Measurements from ENCODE around the gene CRIM1.

DNA sequence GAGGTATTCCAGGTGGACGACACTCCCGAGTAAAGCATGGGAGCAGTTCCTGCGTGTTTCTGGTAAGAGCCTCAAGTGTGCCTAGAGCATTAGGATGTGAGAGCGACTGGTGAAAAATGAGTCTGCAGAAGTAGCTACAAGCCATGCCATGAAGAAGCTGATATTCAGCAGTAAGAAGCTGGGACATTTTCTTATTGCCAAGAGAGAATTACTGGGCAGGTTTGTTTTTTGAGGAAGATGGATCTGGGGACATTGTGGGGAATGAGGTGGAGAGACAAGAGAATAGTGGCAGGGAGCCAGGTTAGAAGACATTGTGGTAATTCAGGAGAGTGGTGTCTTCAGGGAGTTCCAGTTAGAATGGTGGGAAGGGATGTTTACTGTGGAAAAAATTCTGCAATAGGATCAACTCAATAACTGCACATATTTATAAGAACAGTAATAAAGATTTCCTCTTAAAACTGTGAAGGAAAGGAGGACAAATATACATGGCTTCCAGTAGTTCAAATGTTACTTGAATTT lies 38.2 kb downstream of the CRIM1 start:
- no peak for TF ChIP-seq SUZ12 (IDR thresholded peaks at IDR 0.05; ENCODE audit: low read length)
- TF ChIP-seq, protein P1, sequence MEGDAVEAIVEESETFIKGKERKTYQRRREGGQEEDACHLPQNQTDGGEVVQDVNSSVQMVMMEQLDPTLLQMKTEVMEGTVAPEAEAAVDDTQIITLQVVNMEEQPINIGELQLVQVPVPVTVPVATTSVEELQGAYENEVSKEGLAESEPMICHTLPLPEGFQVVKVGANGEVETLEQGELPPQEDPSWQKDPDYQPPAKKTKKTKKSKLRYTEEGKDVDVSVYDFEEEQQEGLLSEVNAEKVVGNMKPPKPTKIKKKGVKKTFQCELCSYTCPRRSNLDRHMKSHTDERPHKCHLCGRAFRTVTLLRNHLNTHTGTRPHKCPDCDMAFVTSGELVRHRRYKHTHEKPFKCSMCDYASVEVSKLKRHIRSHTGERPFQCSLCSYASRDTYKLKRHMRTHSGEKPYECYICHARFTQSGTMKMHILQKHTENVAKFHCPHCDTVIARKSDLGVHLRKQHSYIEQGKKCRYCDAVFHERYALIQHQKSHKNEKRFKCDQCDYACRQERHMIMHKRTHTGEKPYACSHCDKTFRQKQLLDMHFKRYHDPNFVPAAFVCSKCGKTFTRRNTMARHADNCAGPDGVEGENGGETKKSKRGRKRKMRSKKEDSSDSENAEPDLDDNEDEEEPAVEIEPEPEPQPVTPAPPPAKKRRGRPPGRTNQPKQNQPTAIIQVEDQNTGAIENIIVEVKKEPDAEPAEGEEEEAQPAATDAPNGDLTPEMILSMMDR (IDR thresholded peaks at IDR 0.05; ENCODE audit: control extremely low read depth in 1 of 3, insufficient read depth in 1 of 3, low read depth in 1 of 3, low read length in 3 of 3) = no peak
